HepG2 (cell line): ENCODE data around the gene DDX23. TPM values are rescaled to one million over a fixed set of nuclear protein-coding genes. Genes with fewer than 3 reads are reported as not detected.

Source experiments
- AKAP8 ChIP-seq: sonication (generic); formaldehyde crosslinking; IDR thresholded peaks from 2 replicates; pipeline ENCODE4 v1.5.1; 2020; ENCODE audit warnings: mild to moderate bottlenecking, missing genetic modification reagents
- HCFC1 ChIP-seq: fragments of 150-350 bp; IDR thresholded peaks from 2 replicates; pipeline ENCODE4 v1.6.1; 2014; ENCODE audit warnings: low read depth, low read length
- HDAC1 ChIP-seq: sonication (generic); formaldehyde crosslinking; IDR thresholded peaks from 2 replicates; pipeline ENCODE4 v1.5.1; 2020; ENCODE audit warnings: mild to moderate bottlenecking, missing genetic modification reagents
- MEIS1 ChIP-seq: sonication (generic); formaldehyde crosslinking; IDR thresholded peaks from 2 replicates; pipeline ENCODE4 v1.9.0; 2021; ENCODE audit warnings: mild to moderate bottlenecking, missing genetic modification reagents, moderate library complexity, borderline replicate concordance
- PAXIP1 ChIP-seq: sonication (generic); formaldehyde crosslinking; conservative IDR thresholded peaks from 2 replicates; pipeline ENCODE4 v1.4.0; 2020; ENCODE audit warnings: mild to moderate bottlenecking, missing genetic modification reagents, moderate library complexity
- TFDP1 ChIP-seq: IDR thresholded peaks from 2 replicates; pipeline ENCODE4 v1.6.1; 2016; ENCODE audit warnings: missing compliant biosample characterization, missing genetic modification reagents, borderline replicate concordance
- U2AF1 ChIP-seq: fragments of 200-400 bp; formaldehyde crosslinking; optimal IDR thresholded peaks from 2 replicates; pipeline ENCODE3; 2017; ENCODE audit warnings: mild to moderate bottlenecking, low read depth, low read length
- ZFP91 ChIP-seq: sonication (generic); formaldehyde crosslinking; IDR thresholded peaks from 2 replicates; pipeline ENCODE4 v1.9.0; 2022; ENCODE audit warnings: missing genetic modification reagents, mild to moderate bottlenecking, borderline replicate concordance
- ZNF503 ChIP-seq: sonication (generic); formaldehyde crosslinking; IDR thresholded peaks from 2 replicates; pipeline ENCODE4 v1.4.0; 2020; ENCODE audit warnings: missing genetic modification reagents
- ZNF512 ChIP-seq: sonication (generic); formaldehyde crosslinking; IDR thresholded peaks from 2 replicates; pipeline ENCODE4 v1.4.0; 2020; ENCODE audit warnings: mild to moderate bottlenecking, missing genetic modification reagents
- ZNF672 ChIP-seq: sonication (generic); formaldehyde crosslinking; IDR thresholded peaks from 2 replicates; pipeline ENCODE4 v1.8.1; 2022; ENCODE audit warnings: missing genetic modification reagents
- ZNF687 ChIP-seq: sonication (generic); formaldehyde crosslinking; IDR thresholded peaks from 2 replicates; pipeline ENCODE4 v1.5.1; 2020; ENCODE audit warnings: mild to moderate bottlenecking, missing genetic modification reagents, moderate library complexity
- ZSCAN30 ChIP-seq: sonication (generic); formaldehyde crosslinking; IDR thresholded peaks from 2 replicates; pipeline ENCODE4 v1.5.0; 2020; ENCODE audit warnings: mild to moderate bottlenecking, missing genetic modification reagents
- polyA plus RNA-seq, 8 experiments: library from polyadenylated mRNA; depleted of rRNA in 3 of 8; stranded (reverse) in 7 of 8; unstranded in 1 of 8; fragments of >200 nt; fragmentation: Illumina TruSeq in 4 of 8; extraction: Trizol in 4 of 8; gene quantifications; 2 replicates each; pipeline versions ENCODE4 v1.2.1 to v1.2.3, GENCODE V29; 2011 to 2016; ENCODE audit warnings: low read depth in 4 of 8, missing spikeins in 1 of 8, mixed read lengths in 1 of 8; ENCODE audit not compliant: insufficient read depth in 1 of 8
- total RNA-seq, 5 experiments: library from RNA; depleted of rRNA; stranded (reverse); fragments of >200 nt; fragmentation: Illumina TruSeq; extraction: Trizol; gene quantifications; 2 replicates each; pipeline ENCODE4 v1.2.3, GENCODE V29; 2016; ENCODE audit warnings: low read depth in 1 of 5

DDX23 gene
- total and polyA plus RNA-seq, 2 of the 13 experiments (the other 11 are each of a cell fraction or from before 2014, with no cell fraction given), result 35.7 to 90.0 TPM

GRCh38 chr12:48865281-48866051 lies 13.5 kb upstream of the DDX23 start, which contains the start of gene RND1 (continued):
- TF ChIP-seq ZSCAN30 (CRISPR knock-in tag), result no peak
- TF ChIP-seq ZFP91 (CRISPR knock-in tag), result peak; percentile 98
- no peak for TF ChIP-seq U2AF1
- peak; percentile 72 for TF ChIP-seq ZNF687 (CRISPR knock-in tag)
- TF ChIP-seq AKAP8, result 0 out of 2 replicates have a peak, but pooled peaks have one; percentile 6
- TF ChIP-seq HCFC1, result no peak
- peak; percentile 25; the same call in 1 of the 2 replicates for TF ChIP-seq TFDP1 (CRISPR knock-in tag)
- no peak; the same call in 1 of the 2 replicates for TF ChIP-seq ZNF672 (CRISPR knock-in tag)
- peak; percentile 48 for TF ChIP-seq PAXIP1 (CRISPR knock-in tag)
- TF ChIP-seq MEIS1 (CRISPR knock-in tag), result peak; percentile 71
- TF ChIP-seq HDAC1 (CRISPR knock-in tag), result peak; percentile 55; the same call in 1 of the 2 replicates
- TF ChIP-seq ZNF503 (CRISPR knock-in tag), result peak; percentile 64; the same call in 1 of the 2 replicates
- peak; percentile 21; the same call in 1 of the 2 replicates for TF ChIP-seq ZNF512 (CRISPR knock-in tag)
